Left lung (tissue), 10 donors: Measurements from ENCODE around the gene TBPL2. TPM values are rescaled to one million over a fixed set of nuclear protein-coding genes. Genes with fewer than 3 reads are reported as not detected.
"Not testable (repeated sequence)": the region's sequence is repeated elsewhere in the genome, so short reads cannot be mapped to it uniquely, and the experiment has no call there.

Experiments used
- ATAC-seq: fragments of 200-7000 bp; cut with Tn5 transposase; one replicate; pipeline ENCODE4 v1.9.1; 2020; ENCODE audit warnings: moderate library complexity
- DNase-seq, 4 donors: peaks; one replicate each; pipeline ENCODE4 v3.0.0-alpha.2; 2013 to 2020
- H3K27ac ChIP-seq, 2 donors: fragments of 200-600 bp; sonication (generic) in 1 of 2; one replicate each; pipeline versions ENCODE4 v1.5.0 to v1.8.0; 2020 to 2021
- H3K27me3 ChIP-seq, 2 donors: fragments of 200-600 bp; sonication (generic) in 1 of 2; one replicate each; pipeline versions ENCODE4 v1.5.0 to v1.8.0; 2020 to 2021
- H3K36me3 ChIP-seq, 2 donors: fragments of 200-600 bp; sonication (generic) in 1 of 2; one replicate each; pipeline versions ENCODE4 v1.5.0 to v1.8.0; 2020 to 2021
- H3K4me1 ChIP-seq, 2 donors: fragments of 200-600 bp; one replicate each; pipeline ENCODE4 v1.8.0; 2021
- H3K4me3 ChIP-seq, 2 donors: fragments of 200-600 bp; sonication (generic) in 1 of 2; one replicate each; pipeline versions ENCODE4 v1.5.0 to v1.8.0; 2020 to 2021; ENCODE audit warnings: mild to moderate bottlenecking in 1 of 2
- H3K9me3 ChIP-seq, 2 donors: fragments of 200-600 bp; sonication (generic) in 1 of 2; one replicate each; pipeline versions ENCODE4 v1.5.0 to v1.8.0; 2020 to 2021
- CTCF ChIP-seq, 2 donors: fragments of 200-600 bp; sonication (generic) in 1 of 2; IDR thresholded peaks; one replicate each; pipeline versions ENCODE4 v1.5.0 to v1.8.0; 2021; ENCODE audit warnings: antibody characterized with exemption in 2 of 2
- intact Hi-C, 2 donors: fragments of 100-400 bp; cut with DNase I; formaldehyde crosslinking; loops; one replicate each; pipeline versions ENCODE4 v1.11.2 to v1.14.2; 2022
- polyA plus RNA-seq, 6 donors: library from polyadenylated mRNA; unstranded; fragments of 120-200 nt; gene quantifications; one replicate each; pipeline ENCODE4 v1.2.1, GENCODE V29; 2013; ENCODE audit not compliant: insufficient read length in 6 of 6
- total RNA-seq, 2 donors: library from RNA; stranded (reverse); fragmentation: NEBNext Ultra II Directional; extraction: Animal tissue kit (Norgen Biotek cat#: 25700); gene quantifications; one replicate each; pipeline ENCODE4 v1.2.1, GENCODE V29; 2021
- donor health status: DM: no; HTN: yes; CAD: no.
- donor health status: DM: no; HTN: no; CAD: no.

Gene TBPL2
- total and polyA plus RNA-seq, 8 donors = 0.07 to 0.22 (median 0.14) TPM; not detected in 4

GRCh38 chr14:55425091-55425490, 15.3 kb downstream of the TBPL2 start:
- H3K9me3 ChIP-seq = no peaks in the 10 kb centered on the region
- intact Hi-C loops = no loop called here
- DNase-seq (no peak), ATAC-seq (no peak)
- H3K27me3 ChIP-seq = no peaks in the 10 kb centered on the region
- TF ChIP-seq CTCF (IDR thresholded peaks at IDR 0.05) = no peak
- no peaks in the 10 kb centered on the region for H3K36me3 ChIP-seq
- no peaks in the 10 kb centered on the region for H3K4me1 ChIP-seq
- H3K27ac ChIP-seq = no peak overlapping the region
- no peak overlapping the region for H3K4me3 ChIP-seq

- no peaks in the 10 kb centered on the region for H3K36me3 ChIP-seq
- DNase-seq = no peak
- no peaks in the 10 kb centered on the region for H3K9me3 ChIP-seq
- H3K27me3 ChIP-seq = no peaks in the 10 kb centered on the region
- H3K27ac ChIP-seq = no peak overlapping the region
- no peaks in the 10 kb centered on the region for H3K4me1 ChIP-seq
- intact Hi-C loops = no loop called here
- H3K4me3 ChIP-seq = no peak overlapping the region
- no peak for ATAC-seq
- TF ChIP-seq CTCF (IDR thresholded peaks at IDR 0.05) = no peak
Measured at GRCh38 chr14:55423969-55424368, 16.4 kb downstream of the TBPL2 start.

DNA sequence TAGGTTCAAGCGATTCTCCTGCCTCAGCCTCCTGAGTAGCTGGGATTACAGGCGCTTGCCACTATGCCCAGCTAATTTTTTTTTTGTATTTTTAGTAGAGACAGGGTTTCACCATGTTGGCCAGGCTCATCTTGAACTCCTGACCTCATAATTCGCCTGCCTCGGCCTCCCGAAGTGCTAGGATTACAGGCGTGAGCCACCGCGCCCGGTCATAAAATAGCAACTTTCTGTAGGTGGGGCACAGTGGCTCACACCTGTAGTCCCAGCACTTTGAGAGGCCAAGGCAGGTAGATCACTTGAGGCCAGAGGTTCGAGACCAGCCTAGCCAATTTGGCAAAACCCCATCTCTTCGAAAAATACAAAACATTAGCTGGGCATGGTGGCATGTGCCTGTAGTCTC, 18.1 kb downstream of the TBPL2 start:
- H3K4me3 ChIP-seq, H3K36me3 ChIP-seq, H3K4me1 ChIP-seq, ATAC-seq, H3K27me3 ChIP-seq, DNase-seq, H3K9me3 ChIP-seq, intact Hi-C loops, H3K27ac ChIP-seq: not testable (repeated sequence)

DNA sequence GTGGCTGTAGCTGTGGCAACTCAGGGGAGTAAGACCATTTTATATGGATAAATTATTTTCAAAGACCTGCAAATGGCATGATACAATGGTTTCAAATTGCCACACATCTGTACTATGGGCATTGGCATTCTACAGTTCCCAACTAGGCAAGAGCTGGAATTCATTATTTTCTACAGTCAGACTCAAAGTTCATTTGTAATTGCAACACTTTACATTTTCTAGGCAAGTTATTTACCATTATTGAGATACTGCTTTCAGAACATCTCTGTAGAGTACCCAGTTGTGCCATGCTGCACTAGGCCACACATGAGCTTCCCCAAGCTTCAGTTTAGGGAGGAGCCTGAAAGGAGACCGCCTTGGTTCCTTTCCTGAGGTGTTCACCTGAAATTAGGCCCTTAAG, 20.8 kb downstream of the TBPL2 start:
- H3K4me1 ChIP-seq = no peaks in the 10 kb centered on the region
- no peak overlapping the region for H3K27ac ChIP-seq
- intact Hi-C loops = no loop called here
- ATAC-seq (no peak), DNase-seq (no peak)
- H3K27me3 ChIP-seq = peaks cover 0 to under 1% of the 10 kb centered on the region in 2 donors
- TF ChIP-seq CTCF (IDR thresholded peaks at IDR 0.05) = no peak
- no peaks in the 10 kb centered on the region for H3K9me3 ChIP-seq
- no peak overlapping the region for H3K4me3 ChIP-seq
- H3K36me3 ChIP-seq = no peaks in the 10 kb centered on the region

DNA sequence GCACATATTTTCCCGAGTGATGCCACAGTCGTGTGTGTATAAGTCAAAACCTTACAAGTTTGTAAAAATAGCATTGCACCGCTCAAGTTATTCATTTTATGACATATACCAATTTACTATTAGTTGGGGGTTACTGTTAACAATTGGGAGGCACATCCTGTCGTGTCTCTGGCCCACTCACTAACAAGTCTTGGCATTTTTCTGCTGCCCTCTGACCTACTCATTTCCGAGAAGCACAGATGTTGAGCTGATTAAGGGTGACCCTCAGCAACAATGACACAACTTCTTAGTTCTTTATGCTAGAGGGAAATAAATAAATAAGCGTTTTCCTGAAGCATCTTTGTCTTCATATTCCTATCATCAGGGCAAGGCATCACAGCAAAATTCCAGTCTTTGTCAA, 22.0 kb downstream of the TBPL2 start:
- Histone ChIP-seq H3K9me3 (no peaks in the 10 kb centered on the region), H3K36me3 (no peaks in the 10 kb centered on the region), H3K4me1 (no peaks in the 10 kb centered on the region), H3K27ac (no peak overlapping the region), H3K4me3 (no peak overlapping the region), H3K27me3 (peaks cover 0 to 3% of the 10 kb centered on the region in 2 donors)
- DNase-seq (no peak), ATAC-seq (no peak)
- intact Hi-C loops = no loop called here
- no peak for TF ChIP-seq CTCF (IDR thresholded peaks at IDR 0.05)

DNA sequence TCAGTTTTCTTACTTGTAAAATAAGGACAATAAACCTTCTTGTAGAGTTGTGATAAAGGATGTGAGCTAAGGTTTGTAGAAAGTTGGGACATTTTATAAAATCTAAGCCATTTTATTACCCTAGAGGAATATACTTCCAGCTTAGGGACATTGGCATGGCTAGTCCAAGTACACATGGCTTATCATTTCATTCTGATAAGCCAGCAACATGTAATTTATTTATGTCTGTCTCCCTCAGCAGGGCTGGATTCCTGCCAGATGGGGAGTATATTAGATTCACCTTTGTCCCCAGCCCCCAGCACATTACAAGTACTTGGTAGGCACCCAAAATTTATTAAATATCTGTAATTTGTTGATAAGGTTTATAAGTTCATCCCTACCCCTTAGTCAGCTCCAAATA, 22.5 kb downstream of the TBPL2 start:
- Histone ChIP-seq H3K4me3 (no peak overlapping the region), H3K27ac (no peak overlapping the region), H3K36me3 (no peaks in the 10 kb centered on the region), H3K4me1 (no peaks in the 10 kb centered on the region), H3K27me3 (peaks cover 0 to 3% of the 10 kb centered on the region in 2 donors), H3K9me3 (no peaks in the 10 kb centered on the region)
- TF ChIP-seq CTCF (IDR thresholded peaks at IDR 0.05) = no peak
- intact Hi-C loops = no loop called here
- ATAC-seq = no peak
- DNase-seq = no peak
